HepG2 (cell line): Measurements from ENCODE around the gene EGFR. TPM values are rescaled to one million over a fixed set of nuclear protein-coding genes. Genes with fewer than 3 reads are reported as not detected.

Experiments
- ATAC-seq: fragments of 200-7000 bp; cut with Tn5 transposase; 3 replicates; pipeline ENCODE4 v1.9.1; 2020; ENCODE audit warnings: mild to moderate bottlenecking, moderate library complexity
- BruUV-seq: library from RNA; stranded (reverse); fragments of 400-500 nt; replicated peaks from 2 replicates; lab custom pipeline; 2021; lab: Mats Ljungman, UMichigan
- CTCF ChIA-PET: fragments of 300-600 bp; formaldehyde crosslinking; extraction: SDS; loops from one replicate; lab custom pipeline; 2021; ENCODE audit warnings: low total read pairs, inconsistent platforms, low intra/inter-chr PET ratio; lab: Yijun Ruan, JAX
- POLR2A ChIA-PET: fragments of 350-600 bp; sonication (Branson Sonifier 250); formaldehyde crosslinking; loops from one replicate; lab custom pipeline; 2020; ENCODE audit warnings: antibody characterized with exemption, inconsistent platforms; lab: Yijun Ruan, JAX
- DNase-seq: peaks from one replicate; pipeline ENCODE4 v3.0.0-alpha.2; 2015; ENCODE audit warnings: low spot score
- FAIRE-seq: peaks from 3 replicates; lab custom pipeline; 2011; peaks lifted over from hg19 to GRCh38; lab: Jason Lieb, UNC
- H2AFZ ChIP-seq: one replicate; pipeline ENCODE4 v1.6.1; 2011; ENCODE audit warnings: low read length, inconsistent platforms
- H3K27ac ChIP-seq: fragments of 300-600 bp; 3 replicates; pipeline ENCODE4 v1.8.0; 2011; ENCODE audit warnings: mixed run types, mild to moderate bottlenecking, mixed read lengths, low read length, inconsistent platforms; ENCODE audit not compliant: insufficient read depth; ENCODE audit errors: extremely low read length
- H3K27me3 ChIP-seq, 2 experiments: fragments of 200-600 bp in 1 of 2; 2 replicates in 1 of 2; 3 replicates in 1 of 2; pipeline versions ENCODE4 v1.6.0 to v1.8.0; 2011; ENCODE audit warnings: low read length in 2 of 2, mild to moderate bottlenecking in 2 of 2, moderate library complexity in 2 of 2, inconsistent platforms in 1 of 2; ENCODE audit not compliant: insufficient read depth in 2 of 2, control insufficient read depth in 1 of 2
- H3K36me3 ChIP-seq, 2 experiments: fragments of 200-600 bp in 1 of 2; replicated peaks in 1 of 2; 2 replicates in 1 of 2; 3 replicates in 1 of 2; pipeline versions ENCODE4 v1.5.1 to v1.8.0; 2011; ENCODE audit warnings: low read length in 2 of 2, inconsistent platforms in 1 of 2; ENCODE audit not compliant: insufficient read depth in 2 of 2, control insufficient read depth in 1 of 2
- H3K4me1 ChIP-seq: 2 replicates; pipeline ENCODE4 v1.5.1; 2012; ENCODE audit warnings: low read length, inconsistent platforms; ENCODE audit not compliant: insufficient read depth
- H3K4me2 ChIP-seq: 2 replicates; pipeline ENCODE4 v1.6.0; 2011; ENCODE audit warnings: low read depth, low read length, inconsistent platforms
- H3K4me3 ChIP-seq, 3 experiments: fragments of 200-600 bp in 1 of 3; sonication (generic), shearing (Covaris generic) in 1 of 3; replicated peaks in 1 of 3; 2 replicates each; pipeline ENCODE4 v1.5.1; 2011 to 2016; ENCODE audit warnings: low read length in 3 of 3, inconsistent platforms in 2 of 3, low read depth in 2 of 3, mild to moderate bottlenecking in 2 of 3, control low read depth in 1 of 3, mixed read lengths in 1 of 3; ENCODE audit not compliant: insufficient read depth in 1 of 3
- H3K79me2 ChIP-seq: one replicate; pipeline ENCODE4 v1.6.1; 2011; ENCODE audit warnings: low read length, inconsistent platforms; ENCODE audit not compliant: insufficient read depth
- H3K9ac ChIP-seq: 2 replicates; pipeline ENCODE4 v1.6.0; 2011; ENCODE audit warnings: mild to moderate bottlenecking, low read depth, low read length, inconsistent platforms; ENCODE audit not compliant: insufficient read depth
- H3K9me3 ChIP-seq: 2 replicates; pipeline ENCODE4 v1.5.1; 2012; ENCODE audit warnings: mild to moderate bottlenecking, low read length
- H4K20me1 ChIP-seq: 2 replicates; pipeline ENCODE4 v1.6.0; 2011; ENCODE audit warnings: inconsistent platforms, mild to moderate bottlenecking, low read length, moderate library complexity; ENCODE audit not compliant: insufficient read depth
- CENPX ChIP-seq: sonication (generic); formaldehyde crosslinking; IDR thresholded peaks from 2 replicates; pipeline ENCODE4 v1.9.0; 2021; ENCODE audit warnings: mild to moderate bottlenecking, missing genetic modification reagents, moderate library complexity
- KDM4B ChIP-seq: sonication (generic); formaldehyde crosslinking; IDR thresholded peaks from 2 replicates; pipeline ENCODE4 v1.4.0; 2020; ENCODE audit warnings: missing genetic modification reagents
- KLF11 ChIP-seq: IDR thresholded peaks from 2 replicates; pipeline ENCODE4 v1.6.1; 2016; ENCODE audit warnings: missing compliant biosample characterization
- PAF1 ChIP-seq: IDR thresholded peaks from 2 replicates; pipeline ENCODE4 v1.6.1; 2016; ENCODE audit warnings: missing genetic modification reagents, missing compliant biosample characterization
- RERE ChIP-seq: IDR thresholded peaks from 2 replicates; pipeline ENCODE4 v1.6.1; 2016; ENCODE audit warnings: low read depth, missing genetic modification reagents, missing compliant biosample characterization
- RFX3 ChIP-seq: IDR thresholded peaks from 2 replicates; pipeline ENCODE4 v1.6.1; 2016; ENCODE audit warnings: missing biosample characterization, missing genetic modification reagents
- RFXANK ChIP-seq: IDR thresholded peaks from 2 replicates; pipeline ENCODE4 v1.6.1; 2016
- SAFB2 ChIP-seq: sonication (generic); formaldehyde crosslinking; IDR thresholded peaks from 2 replicates; pipeline ENCODE4 v1.5.1; 2020; ENCODE audit warnings: missing genetic modification reagents, low read depth, mild to moderate bottlenecking, borderline replicate concordance
- SNAPC5 ChIP-seq: sonication (generic); formaldehyde crosslinking; IDR thresholded peaks from 2 replicates; pipeline ENCODE4 v1.8.1; 2023; ENCODE audit warnings: mild to moderate bottlenecking, missing genetic modification reagents, borderline replicate concordance
- TCF7 ChIP-seq: sonication (generic); IDR thresholded peaks from 2 replicates; pipeline ENCODE4 v1.6.1; 2016; ENCODE audit warnings: antibody characterized with exemption, low read depth
- ZBTB3 ChIP-seq: sonication (generic); formaldehyde crosslinking; IDR thresholded peaks from 2 replicates; pipeline ENCODE4 v1.4.0; 2020; ENCODE audit warnings: low read depth, mild to moderate bottlenecking, moderate library complexity, missing genetic modification reagents, borderline replicate concordance
- ZBTB43 ChIP-seq: sonication (generic); formaldehyde crosslinking; conservative IDR thresholded peaks from 2 replicates; pipeline ENCODE4 v1.4.0; 2020; ENCODE audit warnings: missing genetic modification reagents
- ZFP36L1 ChIP-seq: sonication (generic); formaldehyde crosslinking; IDR thresholded peaks from 2 replicates; pipeline ENCODE4 v1.8.0; 2022; ENCODE audit warnings: mild to moderate bottlenecking, missing genetic modification reagents, moderate library complexity
- ZNF225 ChIP-seq: sonication (generic); formaldehyde crosslinking; IDR thresholded peaks from 2 replicates; pipeline ENCODE4 v1.4.0; 2020; ENCODE audit warnings: mild to moderate bottlenecking, missing genetic modification reagents
- ZNF44 ChIP-seq: sonication (generic); formaldehyde crosslinking; IDR thresholded peaks from 2 replicates; pipeline ENCODE4 v1.5.1; 2020; ENCODE audit warnings: mild to moderate bottlenecking, missing genetic modification reagents
- ZNF549 ChIP-seq: sonication (generic); formaldehyde crosslinking; IDR thresholded peaks from 2 replicates; pipeline ENCODE4 v1.5.0; 2020; ENCODE audit warnings: missing genetic modification reagents
- WGBS: methylation state at CpG from one replicate; pipeline ENCODE4 v1.1.6; 2017; ENCODE audit warnings: low lambda C conversion rate; 5-methylcytosine and 5-hydroxymethylcytosine counted together
- in situ Hi-C: cut with HindIII; loops from 2 replicates; pipeline ENCODE4 v1.10.0; 2017; ENCODE audit warnings: low pct_unique_long_range_greater_than_20kb; ENCODE audit not compliant: extremely low pct_ligation_motif_present
- intact Hi-C: fragments of 100-400 bp; cut with micrococcal nuclease; formaldehyde crosslinking; loops from one replicate; pipeline ENCODE4 v1.10.0; 2022; ENCODE audit not compliant: unreplicated experiment
- polyA plus RNA-seq, 8 experiments: library from polyadenylated mRNA; depleted of rRNA in 3 of 8; stranded (reverse) in 7 of 8; unstranded in 1 of 8; fragments of >200 nt; fragmentation: Illumina TruSeq in 4 of 8; extraction: Trizol in 4 of 8; gene quantifications; 2 replicates each; pipeline versions ENCODE4 v1.2.1 to v1.2.3, GENCODE V29; 2011 to 2016; ENCODE audit warnings: low read depth in 4 of 8, missing spikeins in 1 of 8, mixed read lengths in 1 of 8; ENCODE audit not compliant: insufficient read depth in 1 of 8
- total RNA-seq, 5 experiments: library from RNA; depleted of rRNA; stranded (reverse); fragments of >200 nt; fragmentation: Illumina TruSeq; extraction: Trizol; gene quantifications; 2 replicates each; pipeline ENCODE4 v1.2.3, GENCODE V29; 2016; ENCODE audit warnings: low read depth in 1 of 5
- TF ChIP-seq, protein P1 (sequence below): sonication (generic); formaldehyde crosslinking; IDR thresholded peaks from 2 replicates; pipeline ENCODE4 v1.5.1; 2020; ENCODE audit warnings: missing genetic modification reagents, mild to moderate bottlenecking, borderline replicate concordance

The EGFR gene
- total and polyA plus RNA-seq, 2 of the 13 experiments (the other 11 are each of a cell fraction or from before 2014, with no cell fraction given) = 7.0 to 10.0 TPM

GRCh38 chr7:55094092-55094690 is 75.4 kb downstream of the EGFR start:
- Histone ChIP-seq H3K79me2 (no peaks in the 10 kb centered on the region), H3K4me2 (no peak overlapping the region), H4K20me1 (no peaks in the 10 kb centered on the region), H2AFZ (no peak overlapping the region), H3K27me3 (0 out of 5 replicates have a peak, but pooled peaks cover 0 to 2% of the 10 kb centered on the region in 2 experiments), H3K36me3 (no peaks in the 10 kb centered on the region), H3K4me1 (peaks cover 35% of the 10 kb centered on the region), H3K27ac (no peak overlapping the region), H3K4me3 (no peak overlapping the region), H3K9ac (no peak overlapping the region), H3K9me3 (no peaks in the 10 kb centered on the region)
- 71% methylated on average over 5 of the region's 5 CpGs for WGBS
- POLR2A ChIA-PET = no interaction called here
- FAIRE-seq (no peak), ATAC-seq (no peak), DNase-seq (no peak)
- intact Hi-C loops (no loop called here), in situ Hi-C loops (no loop called here)
- no TSS peak for BruUV-seq
- CTCF ChIA-PET = no interaction called here
- TF ChIP-seq ZNF44 (CRISPR knock-in tag) (no peak), SNAPC5 (CRISPR knock-in tag) (no peak), RFXANK (CRISPR knock-in tag) (no peak), TCF7 (no peak), ZNF225 (CRISPR knock-in tag) (no peak), RERE (CRISPR knock-in tag) (no peak), ZNF549 (no peak), ZFP36L1 (CRISPR knock-in tag) (no peak), KLF11 (CRISPR knock-in tag) (no peak), ZBTB43 (CRISPR knock-in tag) (no peak), RFX3 (no peak), SAFB2 (no peak), PAF1 (CRISPR knock-in tag) (no peak), CENPX (CRISPR knock-in tag) (no peak), ZBTB3 (no peak), KDM4B (CRISPR knock-in tag) (no peak)
- TF ChIP-seq, protein P1, sequence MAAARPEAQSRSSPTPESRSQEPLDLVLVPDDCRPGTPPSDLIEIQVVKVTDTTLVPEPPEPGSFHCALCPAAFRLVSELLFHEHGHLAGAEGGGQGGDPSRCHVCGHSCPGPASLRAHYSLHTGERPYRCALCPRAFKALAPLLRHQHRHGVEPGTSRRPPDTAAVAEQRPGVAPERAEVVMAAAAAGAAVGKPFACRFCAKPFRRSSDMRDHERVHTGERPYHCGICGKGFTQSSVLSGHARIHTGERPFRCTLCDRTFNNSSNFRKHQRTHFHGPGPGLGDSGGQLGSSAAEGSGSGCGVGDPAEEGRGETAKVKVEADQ = no peak
